PC-9 (cell line): ENCODE data around the gene C4orf51. TPM values are rescaled to one million over a fixed set of nuclear protein-coding genes. Genes with fewer than 3 reads are reported as not detected.

Experiments used
- BruUV-seq: library from RNA; stranded (reverse); fragments of 400-500 nt; replicated peaks from 2 replicates; lab custom pipeline; 2021; lab: Mats Ljungman, UMichigan
- CTCF ChIA-PET: fragments of 300-600 bp; sonication (Branson Sonifier 250); formaldehyde crosslinking; loops from one replicate; lab custom pipeline; 2022; ENCODE audit warnings: antibody characterized with exemption; lab: Charles Lee
- POLR2A ChIA-PET: fragments of 300-600 bp; sonication (Branson Sonifier 250); formaldehyde crosslinking; loops from one replicate; lab custom pipeline; 2022; ENCODE audit warnings: antibody characterized with exemption; ENCODE audit not compliant: unreplicated experiment; lab: Charles Lee
- DNase-seq, 2 experiments: peaks; one replicate each; pipeline versions ENCODE4 v3.0.0 to v3.0.0-alpha.2; 2015 to 2022; ENCODE audit warnings: mixed read lengths in 1 of 2
- H2AFZ ChIP-seq: fragments of 200-600 bp; sonication (generic); 2 replicates; pipeline ENCODE4 v1.8.1; 2017; ENCODE audit warnings: antibody characterized with exemption
- H3F3A ChIP-seq: fragments of 200-600 bp; sonication (generic); 2 replicates; pipeline ENCODE4 v1.8.1; 2017; ENCODE audit warnings: antibody characterized with exemption, mild to moderate bottlenecking, low read depth; ENCODE audit not compliant: insufficient read depth
- H3K27ac ChIP-seq: fragments of 200-600 bp; sonication (generic); 2 replicates; pipeline ENCODE4 v1.6.1; 2016; ENCODE audit warnings: mixed run types
- H3K27me3 ChIP-seq: fragments of 200-600 bp; sonication (generic); 2 replicates; pipeline ENCODE4 v1.6.1; 2016; ENCODE audit warnings: low read depth, mixed run types; ENCODE audit not compliant: insufficient read depth
- H3K36me3 ChIP-seq: fragments of 200-600 bp; sonication (generic); 2 replicates; pipeline ENCODE4 v1.6.1; 2016; ENCODE audit warnings: low read depth, mixed run types
- H3K4me1 ChIP-seq: fragments of 200-600 bp; sonication (generic); replicated peaks from 2 replicates; pipeline ENCODE4 v1.6.1; 2016; ENCODE audit warnings: mixed run types; ENCODE audit not compliant: insufficient read depth
- H3K4me2 ChIP-seq: fragments of 200-600 bp; sonication (generic); 2 replicates; pipeline ENCODE4 v1.6.1; 2017; ENCODE audit warnings: mixed run types
- H3K4me3 ChIP-seq: fragments of 200-600 bp; sonication (generic); 2 replicates; pipeline ENCODE4 v1.6.1; 2016; ENCODE audit warnings: mixed run types
- H3K79me2 ChIP-seq: fragments of 200-600 bp; sonication (generic); 2 replicates; pipeline ENCODE4 v1.6.1; 2017; ENCODE audit warnings: low read depth, mixed run types
- H3K9me2 ChIP-seq: fragments of 200-600 bp; sonication (generic); 2 replicates; pipeline ENCODE4 v1.8.1; 2017; ENCODE audit warnings: mild to moderate bottlenecking; ENCODE audit not compliant: insufficient read depth
- H3K9me3 ChIP-seq: fragments of 200-600 bp; sonication (generic); 2 replicates; pipeline ENCODE4 v1.8.1; 2016; ENCODE audit warnings: low read depth; ENCODE audit not compliant: insufficient read depth
- H4K20me1 ChIP-seq: fragments of 200-600 bp; sonication (generic); 2 replicates; pipeline ENCODE4 v1.8.1; 2017; ENCODE audit not compliant: insufficient read depth
- EZH2 ChIP-seq: fragments of 200-600 bp; sonication (generic); IDR thresholded peaks from 2 replicates; pipeline ENCODE4 v1.8.0; 2017; ENCODE audit warnings: antibody characterized with exemption, low read depth
- intact Hi-C: fragments of 100-400 bp; cut with micrococcal nuclease; formaldehyde crosslinking; loops from one replicate; pipeline ENCODE4 v1.10.0; 2022; ENCODE audit not compliant: unreplicated experiment
- total RNA-seq: library from RNA; stranded (reverse); gene quantifications from 2 replicates; pipeline ENCODE4 v1.2.3, GENCODE V29; 2021
- TF ChIP-seq, protein P1 (sequence below): fragments of 200-600 bp; sonication (generic); conservative IDR thresholded peaks from 2 replicates; pipeline ENCODE4 v1.6.1; 2017; ENCODE audit warnings: mixed run types, antibody characterized with exemption, mild to moderate bottlenecking, moderate library complexity

The C4orf51 gene
- total RNA-seq, 1 experiment from 2014 or later = not detected

DNA sequence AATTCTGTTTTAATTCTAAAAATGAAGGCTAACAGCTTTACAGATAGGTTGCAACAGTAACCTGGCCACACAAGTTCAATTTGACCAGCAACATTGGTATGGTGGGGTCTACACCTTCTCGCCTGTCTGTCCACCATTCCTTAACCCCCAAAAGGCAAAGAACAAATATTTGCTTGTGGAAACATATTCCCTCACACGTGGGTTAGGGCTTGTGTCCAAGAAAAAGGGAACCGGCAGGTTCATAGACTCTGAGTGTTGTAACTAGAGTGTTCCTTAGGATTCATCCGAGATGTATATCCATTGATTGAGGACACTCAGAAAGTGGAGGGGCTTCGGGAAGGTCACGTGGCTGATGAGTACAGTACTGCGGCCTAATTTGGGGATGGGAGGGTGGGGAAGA is 54.1 kb downstream of the C4orf51 start:
- Histone ChIP-seq H3K79me2 (no peaks in the 10 kb centered on the region), H3F3A (peaks cover 32% of the 10 kb centered on the region), H4K20me1 (no peaks in the 10 kb centered on the region), H3K4me2 (peak overlapping the region; percentile 90), H3K4me1 (peaks cover 41% of the 10 kb centered on the region), H3K27ac (peak overlapping the region; percentile 100), H3K4me3 (peak overlapping the region; percentile 65), H2AFZ (peak overlapping the region; percentile 4; the same call in 1 of the 2 replicates), H3K9me2 (no peaks in the 10 kb centered on the region), H3K36me3 (no peaks in the 10 kb centered on the region), H3K27me3 (no peaks in the 10 kb centered on the region), H3K9me3 (no peaks in the 10 kb centered on the region)
- TF ChIP-seq, protein P1, sequence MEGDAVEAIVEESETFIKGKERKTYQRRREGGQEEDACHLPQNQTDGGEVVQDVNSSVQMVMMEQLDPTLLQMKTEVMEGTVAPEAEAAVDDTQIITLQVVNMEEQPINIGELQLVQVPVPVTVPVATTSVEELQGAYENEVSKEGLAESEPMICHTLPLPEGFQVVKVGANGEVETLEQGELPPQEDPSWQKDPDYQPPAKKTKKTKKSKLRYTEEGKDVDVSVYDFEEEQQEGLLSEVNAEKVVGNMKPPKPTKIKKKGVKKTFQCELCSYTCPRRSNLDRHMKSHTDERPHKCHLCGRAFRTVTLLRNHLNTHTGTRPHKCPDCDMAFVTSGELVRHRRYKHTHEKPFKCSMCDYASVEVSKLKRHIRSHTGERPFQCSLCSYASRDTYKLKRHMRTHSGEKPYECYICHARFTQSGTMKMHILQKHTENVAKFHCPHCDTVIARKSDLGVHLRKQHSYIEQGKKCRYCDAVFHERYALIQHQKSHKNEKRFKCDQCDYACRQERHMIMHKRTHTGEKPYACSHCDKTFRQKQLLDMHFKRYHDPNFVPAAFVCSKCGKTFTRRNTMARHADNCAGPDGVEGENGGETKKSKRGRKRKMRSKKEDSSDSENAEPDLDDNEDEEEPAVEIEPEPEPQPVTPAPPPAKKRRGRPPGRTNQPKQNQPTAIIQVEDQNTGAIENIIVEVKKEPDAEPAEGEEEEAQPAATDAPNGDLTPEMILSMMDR = no peak
- no peak for TF ChIP-seq EZH2
- ChIA-PET POLR2A (interaction anchor here (0.5 kb wide), 1 partner anchor 194 kb away, joined by 3 read pairs; no protein-coding TSS in a partner anchor), CTCF (interaction anchor here (0.6 kb wide), 1 partner anchor 75 kb away, joined by 4 read pairs; no protein-coding TSS in a partner anchor)
- no peak for DNase-seq
- BruUV-seq = TSS peak; percentile 65
- intact Hi-C loops = loop anchor here (1.0 to 10.0 kb wide), 6 partner anchors 115 to 1883 kb away; partner anchors contain the start of genes LSM6, MMAA and TMEM184C

DNA sequence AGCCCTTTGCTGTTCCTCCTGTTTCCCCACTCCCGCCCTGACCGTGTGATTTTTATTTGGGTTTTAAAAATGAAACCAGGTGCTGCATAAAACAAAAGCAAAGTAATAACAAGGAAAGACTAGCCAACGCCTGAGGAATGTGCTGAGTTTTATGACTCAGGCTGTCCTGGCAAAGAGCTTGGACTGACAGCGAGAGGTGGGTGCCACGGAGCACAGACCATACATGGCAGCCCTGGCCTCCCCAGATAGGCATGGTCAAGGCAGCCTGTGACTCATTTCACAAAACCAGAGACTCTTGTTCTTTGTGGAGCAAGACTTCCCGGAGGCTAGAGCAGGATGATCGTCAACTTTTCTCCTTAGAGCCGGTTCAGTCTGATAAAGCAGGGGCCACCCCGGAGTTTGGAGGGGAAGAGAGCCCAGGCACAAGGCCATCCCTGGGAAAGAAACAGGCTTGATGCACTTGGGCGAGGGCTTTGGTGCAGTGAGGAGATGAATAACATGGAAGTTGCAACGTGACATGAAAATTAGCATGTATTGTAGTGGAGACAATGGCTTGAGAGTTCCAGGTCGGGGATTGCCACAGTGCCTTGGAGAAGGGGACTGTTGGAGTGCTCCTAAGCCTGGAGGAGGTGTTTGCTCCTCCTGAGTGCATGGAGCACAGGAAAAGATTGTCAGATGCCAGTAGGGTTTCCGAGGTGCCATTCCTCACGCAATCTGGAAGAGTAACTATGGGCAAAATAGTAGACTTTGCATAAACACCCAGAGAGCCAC is 54.8 kb downstream of the C4orf51 start:
- ChIA-PET CTCF (interaction anchor here (0.6 kb wide), 1 partner anchor 74 kb away, joined by 4 read pairs; no protein-coding TSS in a partner anchor), POLR2A (interaction anchor here (0.7 kb wide), 4 partner anchors 31 to 220 kb away, joined by 3 to 4 read pairs (median 4); no protein-coding TSS in a partner anchor)
- Histone ChIP-seq H3K4me3 (peak overlapping the region; percentile 65), H2AFZ (peak overlapping the region; percentile 4; the same call in 1 of the 2 replicates), H3F3A (peaks cover 32% of the 10 kb centered on the region), H3K79me2 (no peaks in the 10 kb centered on the region), H3K36me3 (no peaks in the 10 kb centered on the region), H3K4me2 (peak overlapping the region; percentile 90), H3K9me2 (no peaks in the 10 kb centered on the region), H4K20me1 (no peaks in the 10 kb centered on the region), H3K9me3 (no peaks in the 10 kb centered on the region), H3K27me3 (no peaks in the 10 kb centered on the region), H3K4me1 (peaks cover 41% of the 10 kb centered on the region), H3K27ac (peak overlapping the region; percentile 100)
- intact Hi-C loops = loop anchor here (1.0 to 10.0 kb wide), 9 partner anchors 54 to 1883 kb away; partner anchors contain the start of genes C4orf51, LSM6, MMAA and TMEM184C
- DNase-seq = peak; percentile 87 to 95
- no TSS peak for BruUV-seq
- TF ChIP-seq, protein P1 = no peak
- TF ChIP-seq EZH2 = no peak

DNA sequence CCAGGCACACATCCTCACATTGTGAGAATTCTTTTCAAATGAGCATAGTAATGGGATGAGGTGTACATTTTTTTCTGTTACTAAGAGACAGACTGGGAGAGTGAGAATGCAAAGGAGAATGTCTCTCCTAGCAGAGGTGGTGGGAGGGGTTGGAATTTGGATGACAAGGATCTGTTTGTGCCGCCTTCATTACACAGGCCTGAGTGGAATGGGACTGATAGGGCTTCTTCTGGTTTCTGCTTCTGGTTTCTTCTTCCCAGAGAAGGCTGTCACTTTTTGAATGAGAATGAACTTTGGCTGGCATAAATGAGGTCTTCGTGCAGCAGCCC is 55.4 kb downstream of the C4orf51 start:
- no peaks in the 10 kb centered on the region for H3K9me2 ChIP-seq
- H3K27ac ChIP-seq = peak overlapping the region; percentile 100
- H3K4me2 ChIP-seq = peak overlapping the region; percentile 90
- H3K4me1 ChIP-seq = peaks cover 41% of the 10 kb centered on the region
- H3K4me3 ChIP-seq = peak overlapping the region; percentile 65; the same call in 1 of the 2 replicates
- peak; percentile 76 to 93 for DNase-seq
- no TSS peak for BruUV-seq
- H3F3A ChIP-seq = peaks cover 32% of the 10 kb centered on the region
- intact Hi-C loops = loop anchor here (1.0 to 10.0 kb wide), 5 partner anchors 55 to 1839 kb away; partner anchors contain the start of gene C4orf51
- H2AFZ ChIP-seq = 0 out of 2 replicates have a peak overlapping the region, but pooled peaks have one; percentile 30
- no peaks in the 10 kb centered on the region for H3K9me3 ChIP-seq
- no peaks in the 10 kb centered on the region for H3K27me3 ChIP-seq
- H3K36me3 ChIP-seq = no peaks in the 10 kb centered on the region
- ChIA-PET CTCF (interaction anchor here (0.6 kb wide), 1 partner anchor 75 kb away, joined by 5 read pairs; no protein-coding TSS in a partner anchor), POLR2A (interaction anchor here (0.7 kb wide), 2 partner anchors 11 to 71 kb away, joined by 4 to 10 read pairs; no protein-coding TSS in a partner anchor)
- TF ChIP-seq, protein P1 = no peak
- H3K79me2 ChIP-seq = no peaks in the 10 kb centered on the region
- H4K20me1 ChIP-seq = no peaks in the 10 kb centered on the region
